ENCODE data around the gene ILK. TPM values are rescaled to one million over a fixed set of nuclear protein-coding genes. Genes with fewer than 3 reads are reported as not detected.
A peak's percentile ranks its signal among the peaks of the same experiment; 100 is the strongest.

Gene ILK
- total RNA-seq, 2 experiments from 2014 or later = 65.2 to 65.7 TPM

DNA sequence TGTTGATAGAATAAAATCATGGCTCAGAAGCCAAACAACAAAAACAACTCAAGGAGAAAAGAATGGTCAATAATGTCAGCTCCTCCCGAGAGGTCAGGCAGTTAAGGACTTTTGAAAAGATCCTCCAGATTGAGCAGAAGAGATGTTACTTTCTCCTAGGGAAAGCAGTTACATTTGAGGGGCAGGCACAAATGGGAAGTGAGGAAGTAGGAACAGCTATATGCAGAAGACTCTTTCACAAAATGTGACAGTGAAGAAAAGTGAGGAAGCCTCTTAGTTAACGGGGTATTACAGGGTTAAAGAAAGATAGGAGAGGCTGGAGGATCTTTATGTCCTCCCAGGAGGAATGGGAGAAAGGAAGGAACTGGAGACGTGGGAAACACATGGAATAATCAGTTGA is 48.6 kb downstream of the ILK start:
- H3K4me1 Mint-ChIP-seq (ENCODE audit: low read depth) = peaks cover 3% of the 10 kb centered on the region
- H3K4me3 Mint-ChIP-seq = no peak overlapping the region
- intact Hi-C loops (cut with micrococcal nuclease) = no loop called here
- H3K36me3 Mint-ChIP-seq (ENCODE audit: low read depth) = no peaks in the 10 kb centered on the region
- DNase-seq = no peak
- no peak overlapping the region for H3K27ac Mint-ChIP-seq
- CTCF ChIA-PET = interaction anchor here (0.8 to 1.5 kb wide), 4 partner anchors 20 to 121 kb away, joined by 3 to 6 read pairs (median 3); partner anchors contain the start of genes MRPL17 and TAF10
- H3K27me3 Mint-ChIP-seq (ENCODE audit: low read depth) = no peaks in the 10 kb centered on the region
- no peaks in the 10 kb centered on the region for H3K9me3 Mint-ChIP-seq

DNA sequence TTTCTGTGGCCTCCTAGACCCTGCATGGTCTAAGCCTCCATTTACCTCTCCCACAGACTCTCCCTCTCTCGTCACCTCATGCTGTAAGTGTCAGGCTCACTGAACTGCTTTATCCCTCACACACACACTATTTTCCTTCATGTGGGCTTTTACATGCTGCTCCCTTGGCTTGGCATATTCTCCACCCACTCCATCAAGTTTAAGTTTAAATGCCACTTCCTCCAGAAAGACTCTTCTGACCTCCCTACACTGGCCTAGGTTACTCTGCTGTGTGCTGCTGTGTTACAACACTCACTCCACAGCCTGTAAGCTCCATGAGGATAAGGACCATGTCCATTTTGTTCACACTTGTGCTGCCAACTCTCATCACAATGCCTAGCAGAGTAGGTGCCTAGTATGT is 49.5 kb downstream of the ILK start:
- Mint-ChIP-seq H3K27ac (no peak overlapping the region), H3K9me3 (no peaks in the 10 kb centered on the region)

GRCh38 chr11:6653656-6654055 is 50.1 kb downstream of the ILK start:
- Mint-ChIP-seq H3K36me3 (ENCODE audit: low read depth) (no peaks in the 10 kb centered on the region), H3K9me3 (no peaks in the 10 kb centered on the region), H3K27ac (no peak overlapping the region), H3K4me1 (ENCODE audit: low read depth) (peaks cover 3% of the 10 kb centered on the region), H3K27me3 (ENCODE audit: low read depth) (no peaks in the 10 kb centered on the region), H3K4me3 (no peak overlapping the region)
- CTCF ChIA-PET = interaction anchor here (0.7 to 1.0 kb wide), 2 partner anchors 45 to 50 kb away, joined by 3 to 5 read pairs; no protein-coding TSS in a partner anchor
- DNase-seq = no peak
- intact Hi-C loops (cut with micrococcal nuclease) = loop anchor here (2.0 kb wide), 1 partner anchor 17 kb away; no protein-coding TSS in a partner anchor

More for the DNA sequence above, 49.5 kb downstream of the ILK start:
- CTCF ChIA-PET = interaction anchor here (1.5 kb wide), 1 partner anchor 122 kb away, joined by 6 read pairs; no protein-coding TSS in a partner anchor
- Mint-ChIP-seq H3K27me3 (ENCODE audit: low read depth) (no peaks in the 10 kb centered on the region), H3K4me1 (ENCODE audit: low read depth) (peaks cover 3% of the 10 kb centered on the region), H3K36me3 (ENCODE audit: low read depth) (no peaks in the 10 kb centered on the region), H3K4me3 (no peak overlapping the region)
- intact Hi-C loops (cut with micrococcal nuclease) = no loop called here
- DNase-seq = no peak

DNA sequence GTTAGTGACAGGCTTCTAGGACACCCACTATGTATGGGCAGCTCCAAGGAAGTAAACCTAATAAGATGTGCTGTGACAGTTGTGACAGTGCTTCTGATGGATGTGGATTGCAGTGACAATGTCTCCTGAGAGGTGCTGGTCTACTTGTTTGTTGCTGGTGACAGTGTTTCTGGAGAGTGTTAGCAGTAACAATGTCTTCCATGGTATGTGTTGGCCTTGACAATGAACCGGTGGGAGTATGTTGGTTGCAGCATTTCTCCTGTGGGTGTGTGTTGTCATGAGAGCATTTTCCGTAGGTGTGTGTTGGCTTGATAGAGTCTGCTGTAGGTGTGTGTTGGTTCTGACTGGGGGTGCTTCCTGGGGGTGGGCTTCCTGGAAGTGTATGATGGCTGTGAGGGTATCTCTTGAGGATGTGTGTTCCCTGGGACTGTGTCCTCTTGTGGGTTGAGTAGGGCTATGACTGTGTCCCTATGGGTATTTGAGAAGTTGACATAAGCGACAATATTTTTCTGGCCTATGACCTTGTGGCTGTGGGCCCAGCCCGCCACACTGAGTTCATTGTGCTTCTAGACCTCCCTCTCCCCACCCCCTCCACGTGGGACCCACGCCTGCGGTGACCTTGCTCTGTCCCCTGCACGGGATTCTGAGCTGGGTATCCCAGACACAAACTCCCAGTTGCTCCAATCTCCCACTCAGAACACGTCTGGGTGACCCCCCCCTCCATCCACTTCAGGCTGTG is 50.9 kb downstream of the ILK start:
- Mint-ChIP-seq H3K27ac (no peak overlapping the region), H3K36me3 (ENCODE audit: low read depth) (no peaks in the 10 kb centered on the region), H3K4me3 (no peak overlapping the region), H3K27me3 (ENCODE audit: low read depth) (no peaks in the 10 kb centered on the region), H3K9me3 (no peaks in the 10 kb centered on the region), H3K4me1 (ENCODE audit: low read depth) (peaks cover 3% of the 10 kb centered on the region)
- CTCF ChIA-PET = interaction anchor here (0.6 to 1.0 kb wide), 4 partner anchors 10 to 987 kb away, joined by 3 to 5 read pairs (median 3); no protein-coding TSS in a partner anchor
- intact Hi-C loops (cut with micrococcal nuclease) = loop anchor here (2.0 kb wide), 1 partner anchor 16 kb away; no protein-coding TSS in a partner anchor
- no peak for DNase-seq

- CTCF ChIA-PET = interaction anchor here (1.0 kb wide), 1 partner anchor 10 kb away, joined by 3 read pairs; no protein-coding TSS in a partner anchor
- DNase-seq = peak; percentile 46
- H3K9me3 Mint-ChIP-seq = no peaks in the 10 kb centered on the region
- H3K27ac Mint-ChIP-seq = no peak overlapping the region
- H3K4me3 Mint-ChIP-seq = no peak overlapping the region
- intact Hi-C loops (cut with micrococcal nuclease) = loop anchor here (2.0 kb wide), 1 partner anchor 16 kb away; no protein-coding TSS in a partner anchor
- peaks cover 3% of the 10 kb centered on the region for H3K4me1 Mint-ChIP-seq (ENCODE audit: low read depth)
- no peaks in the 10 kb centered on the region for H3K36me3 Mint-ChIP-seq (ENCODE audit: low read depth)
- no peaks in the 10 kb centered on the region for H3K27me3 Mint-ChIP-seq (ENCODE audit: low read depth)
Measured at GRCh38 chr11:6655020-6655789, 51.6 kb downstream of the ILK start.

GRCh38 chr11:6655790-6656583 is 52.4 kb downstream of the ILK start, which contains the start of gene DCHS1:
Gene DCHS1, minus strand, starts transcription at chr11:6655809. Its CDS starts 14,196 bp downstream, at chr11:6641613.
- no peak for DNase-seq
- H3K36me3 Mint-ChIP-seq (ENCODE audit: low read depth) = no peaks in the 10 kb centered on the region
- CTCF ChIA-PET = interaction anchor here (1.5 kb wide), 1 partner anchor 12 kb away, joined by 4 read pairs; no protein-coding TSS in a partner anchor
- intact Hi-C loops (cut with micrococcal nuclease) = loop anchor here (2.0 kb wide), 1 partner anchor 15 kb away; no protein-coding TSS in a partner anchor
- H3K9me3 Mint-ChIP-seq = no peaks in the 10 kb centered on the region
- no peak within 1 kb of the TSS for H3K27ac Mint-ChIP-seq
- H3K4me1 Mint-ChIP-seq (ENCODE audit: low read depth) = peaks cover 3% of the 10 kb centered on the region
- peak within 1 kb of the TSS; percentile 61 for H3K4me3 Mint-ChIP-seq
- H3K27me3 Mint-ChIP-seq (ENCODE audit: low read depth) = no peaks in the 10 kb centered on the region

GRCh38 chr11:6656584-6656915 is 53.0 kb downstream of the ILK start:
- CTCF ChIA-PET = interaction anchor here (1.5 to 1.8 kb wide), 2 partner anchors 11 to 126 kb away, joined by 4 to 5 read pairs; no protein-coding TSS in a partner anchor
- intact Hi-C loops (cut with micrococcal nuclease) = no loop called here
- H3K4me1 Mint-ChIP-seq (ENCODE audit: low read depth) = peaks cover 3% of the 10 kb centered on the region
- H3K27me3 Mint-ChIP-seq (ENCODE audit: low read depth) = no peaks in the 10 kb centered on the region
- H3K36me3 Mint-ChIP-seq (ENCODE audit: low read depth) = no peaks in the 10 kb centered on the region
- no peak for DNase-seq
- no peak overlapping the region for H3K27ac Mint-ChIP-seq
- no peaks in the 10 kb centered on the region for H3K9me3 Mint-ChIP-seq
- peak overlapping the region; percentile 61 for H3K4me3 Mint-ChIP-seq

GRCh38 chr11:6656936-6657335 is 53.4 kb downstream of the ILK start:
- H3K36me3 Mint-ChIP-seq (ENCODE audit: low read depth) = no peaks in the 10 kb centered on the region
- H3K27ac Mint-ChIP-seq = no peak overlapping the region
- intact Hi-C loops (cut with micrococcal nuclease) = no loop called here

DNA sequence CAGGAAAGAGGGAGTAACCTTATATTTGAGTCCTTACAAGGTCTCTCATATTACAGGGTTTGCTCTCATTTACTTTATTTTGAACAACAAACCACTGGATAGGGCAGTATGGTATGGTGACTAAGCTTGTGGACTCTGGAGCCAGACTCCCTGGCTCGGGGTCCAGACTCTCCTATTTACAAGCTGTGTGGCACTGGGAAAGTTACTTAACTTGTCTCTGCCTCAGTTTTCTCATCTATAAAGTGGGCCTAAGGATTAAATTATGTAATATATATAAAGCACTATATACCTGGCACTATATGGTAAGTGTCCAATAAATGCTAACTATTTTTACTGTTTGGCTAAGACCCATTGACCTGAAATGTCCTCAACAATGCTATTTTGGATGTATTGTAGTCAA is 53.8 kb downstream of the ILK start:
- CTCF ChIA-PET = interaction anchor here (1.5 to 1.8 kb wide), 2 partner anchors 10 to 126 kb away, joined by 4 to 5 read pairs; no protein-coding TSS in a partner anchor
- intact Hi-C loops (cut with micrococcal nuclease) = no loop called here
- Mint-ChIP-seq H3K9me3 (no peaks in the 10 kb centered on the region), H3K27ac (no peak overlapping the region), H3K4me3 (peak overlapping the region; percentile 5), H3K4me1 (ENCODE audit: low read depth) (peaks cover 3% of the 10 kb centered on the region), H3K27me3 (ENCODE audit: low read depth) (no peaks in the 10 kb centered on the region), H3K36me3 (ENCODE audit: low read depth) (no peaks in the 10 kb centered on the region)
- no peak for DNase-seq

More at GRCh38 chr11:6656936-6657335, 53.4 kb downstream of the ILK start:
- Mint-ChIP-seq H3K4me1 (ENCODE audit: low read depth) (peaks cover 3% of the 10 kb centered on the region), H3K9me3 (no peaks in the 10 kb centered on the region), H3K27me3 (ENCODE audit: low read depth) (no peaks in the 10 kb centered on the region), H3K4me3 (peak overlapping the region; percentile 5)
- DNase-seq = no peak
- CTCF ChIA-PET = interaction anchor here (1.5 to 1.8 kb wide), 2 partner anchors 11 to 126 kb away, joined by 4 to 5 read pairs; no protein-coding TSS in a partner anchor

DNA sequence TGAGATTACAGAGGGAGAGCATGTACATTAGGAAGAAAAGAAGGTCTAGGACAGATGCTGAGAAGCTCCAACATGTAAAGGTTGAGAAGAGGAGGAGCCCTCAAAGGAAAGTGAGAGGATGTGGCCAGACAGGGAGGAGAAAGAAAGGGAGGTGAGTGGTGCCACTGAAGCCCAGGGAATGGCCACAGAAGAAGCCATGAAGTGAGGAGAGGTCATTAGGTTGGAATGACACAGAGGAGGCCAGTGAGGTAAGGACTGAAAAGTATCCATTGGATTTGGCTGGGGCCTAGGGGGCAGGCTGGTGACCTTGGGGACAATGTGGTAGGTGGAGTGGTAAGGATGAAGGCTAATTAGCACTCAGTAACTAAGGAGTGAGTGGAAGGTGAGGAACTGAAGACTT is 55.1 kb downstream of the ILK start:
- DNase-seq = no peak
- no peak overlapping the region for H3K27ac Mint-ChIP-seq
- no peaks in the 10 kb centered on the region for H3K36me3 Mint-ChIP-seq (ENCODE audit: low read depth)
- no peak overlapping the region for H3K4me3 Mint-ChIP-seq
- no peaks in the 10 kb centered on the region for H3K9me3 Mint-ChIP-seq
- CTCF ChIA-PET = interaction anchor here (0.6 to 1.2 kb wide), 2 partner anchors 9 to 24 kb away, joined by 6 to 7 read pairs; partner anchors contain the start of gene MRPL17
- H3K27me3 Mint-ChIP-seq (ENCODE audit: low read depth) = no peaks in the 10 kb centered on the region
- intact Hi-C loops (cut with micrococcal nuclease) = no loop called here
- peaks cover 8% of the 10 kb centered on the region for H3K4me1 Mint-ChIP-seq (ENCODE audit: low read depth)

Data from activated naive CD4-positive, alpha-beta T cell treated with anti-CD3 and anti-CD28 coated beads for 36 hours (primary cell).